ENCODE data around the gene NCK1.

DNA sequence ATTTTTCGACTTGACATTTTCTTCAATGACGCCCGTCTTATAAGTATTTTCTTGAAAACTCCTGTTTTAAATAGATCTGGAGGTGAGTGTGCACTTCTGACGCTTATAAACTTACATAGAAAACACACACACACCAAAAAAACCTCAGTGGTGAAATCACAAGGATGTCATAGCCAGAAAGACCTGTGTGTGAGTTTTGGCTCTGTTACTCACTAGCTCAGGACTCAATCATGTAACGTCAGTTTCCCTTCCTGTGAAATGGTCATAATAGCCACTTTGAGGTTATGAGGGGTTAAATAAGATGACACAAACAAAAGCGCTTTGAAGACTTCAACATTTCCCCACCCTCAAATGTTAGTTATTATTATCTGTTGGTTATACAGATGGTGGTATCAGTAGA lies 97.6 kb downstream of the NCK1 start:
- TF ChIP-seq, protein P1, sequence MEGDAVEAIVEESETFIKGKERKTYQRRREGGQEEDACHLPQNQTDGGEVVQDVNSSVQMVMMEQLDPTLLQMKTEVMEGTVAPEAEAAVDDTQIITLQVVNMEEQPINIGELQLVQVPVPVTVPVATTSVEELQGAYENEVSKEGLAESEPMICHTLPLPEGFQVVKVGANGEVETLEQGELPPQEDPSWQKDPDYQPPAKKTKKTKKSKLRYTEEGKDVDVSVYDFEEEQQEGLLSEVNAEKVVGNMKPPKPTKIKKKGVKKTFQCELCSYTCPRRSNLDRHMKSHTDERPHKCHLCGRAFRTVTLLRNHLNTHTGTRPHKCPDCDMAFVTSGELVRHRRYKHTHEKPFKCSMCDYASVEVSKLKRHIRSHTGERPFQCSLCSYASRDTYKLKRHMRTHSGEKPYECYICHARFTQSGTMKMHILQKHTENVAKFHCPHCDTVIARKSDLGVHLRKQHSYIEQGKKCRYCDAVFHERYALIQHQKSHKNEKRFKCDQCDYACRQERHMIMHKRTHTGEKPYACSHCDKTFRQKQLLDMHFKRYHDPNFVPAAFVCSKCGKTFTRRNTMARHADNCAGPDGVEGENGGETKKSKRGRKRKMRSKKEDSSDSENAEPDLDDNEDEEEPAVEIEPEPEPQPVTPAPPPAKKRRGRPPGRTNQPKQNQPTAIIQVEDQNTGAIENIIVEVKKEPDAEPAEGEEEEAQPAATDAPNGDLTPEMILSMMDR (IDR thresholded peaks at IDR 0.05) = no peak
- TF ChIP-seq POLR2A (IDR thresholded peaks at IDR 0.05) = no peak

Data from uterus (tissue), 2 donors.